NCI-H510A treated with DMSO at 0.1 percent for 48 hours (cell line): Measurements from ENCODE around the gene SLC25A45.

Experiments
- DNase-seq: peaks from one replicate; lab custom pipeline; 2025; lab: John Stamatoyannopoulos, UW

Gene SLC25A45

GRCh38 chr11:65403607-65404121 is 21.2 kb upstream of the SLC25A45 start:
- DNase-seq, result no peak

- no peak for DNase-seq
Measured at GRCh38 chr11:65402790-65403189, 20.3 kb upstream of the SLC25A45 start.

- no peak for DNase-seq
Measured at GRCh38 chr11:65401803-65402248, 19.4 kb upstream of the SLC25A45 start.

- DNase-seq, result no peak
Measured at GRCh38 chr11:65401073-65401802, 18.8 kb upstream of the SLC25A45 start.

DNA sequence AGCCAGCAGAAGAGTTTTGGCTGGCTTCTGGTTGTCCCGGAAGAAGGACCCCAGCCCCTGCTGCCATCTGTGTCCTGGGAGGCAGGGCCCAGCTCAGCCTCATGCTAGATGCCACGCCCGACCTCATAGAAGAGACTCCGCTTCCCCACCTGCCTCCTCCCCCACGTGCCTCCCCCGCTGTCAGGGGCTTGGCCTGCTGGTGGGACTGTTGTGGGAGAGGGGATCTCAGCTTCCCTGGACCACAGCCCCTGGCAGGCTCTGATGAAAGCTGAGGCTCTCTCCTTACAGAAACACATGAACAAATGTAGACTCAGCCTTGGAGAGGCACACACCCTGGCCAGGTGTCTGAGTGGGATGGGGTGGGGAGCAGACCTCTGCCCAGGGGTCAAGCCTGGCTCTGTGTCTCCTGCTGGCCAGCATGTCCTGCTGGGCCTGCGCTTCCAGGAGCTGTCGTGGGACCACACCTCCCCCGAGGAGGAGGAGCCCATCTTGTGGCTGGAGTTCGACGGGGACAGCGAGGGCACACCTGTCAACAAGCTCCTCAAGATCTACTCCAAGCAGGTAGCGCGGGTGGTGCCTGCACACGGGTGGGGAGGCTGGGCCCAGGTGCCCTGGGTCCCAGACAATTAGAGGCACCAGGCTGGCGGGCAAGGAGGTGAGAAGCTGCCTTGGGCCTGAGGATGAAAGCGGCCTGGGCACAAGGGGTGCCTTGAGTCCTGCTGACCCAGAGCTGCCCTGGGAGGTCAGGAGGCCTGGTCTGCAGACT is 18.0 kb upstream of the SLC25A45 start:
- no peak for DNase-seq

GRCh38 chr11:65399845-65400244 is 17.4 kb upstream of the SLC25A45 start:
- DNase-seq, result no peak

DNA sequence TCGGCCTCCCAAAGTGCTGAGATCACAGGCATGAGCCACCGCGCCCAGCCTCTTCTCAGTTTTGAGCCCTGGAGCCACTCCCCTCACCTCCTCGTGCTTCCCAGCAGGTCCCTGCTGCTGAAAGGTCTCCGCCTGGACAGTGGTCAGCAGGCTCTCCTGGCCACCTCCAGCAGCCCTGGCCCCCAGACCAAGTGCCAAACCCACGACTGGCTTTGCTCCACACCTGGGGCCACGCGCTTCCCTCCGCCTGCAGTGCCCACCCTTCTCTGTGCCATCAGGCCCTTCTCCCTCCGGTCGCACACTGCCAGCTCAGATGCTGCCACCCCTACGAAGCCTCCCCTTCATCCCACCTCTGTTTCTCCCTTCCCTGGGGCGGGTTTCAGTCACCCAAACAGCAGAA is 16.8 kb upstream of the SLC25A45 start:
- no peak for DNase-seq

DNA sequence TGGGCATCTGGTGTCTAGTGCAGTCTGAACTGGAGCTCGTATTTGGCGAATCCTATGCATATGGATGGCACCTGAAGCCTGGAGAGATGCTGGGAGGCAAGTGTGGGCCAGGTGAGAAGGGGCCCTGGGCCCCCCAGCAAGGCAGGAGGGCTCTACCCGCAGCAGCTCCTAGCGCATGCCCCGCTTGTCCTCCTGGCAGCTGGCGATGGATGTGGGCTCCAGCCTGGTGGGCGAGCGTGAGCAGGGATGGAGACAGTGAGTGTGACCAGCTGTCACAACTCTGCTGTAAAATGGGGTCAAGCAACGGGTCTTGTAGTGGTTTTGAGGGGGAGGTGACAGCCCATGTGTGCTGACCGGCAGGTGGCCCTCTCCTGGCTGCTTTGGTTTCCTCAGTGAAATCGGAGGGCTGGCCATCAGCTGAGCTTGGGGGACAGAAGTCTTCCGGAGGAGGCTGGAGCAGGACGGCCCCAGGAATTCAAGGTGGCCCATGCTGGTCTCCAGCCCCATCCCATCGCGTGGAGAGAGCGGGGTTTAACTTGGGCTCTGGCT is 16.0 kb upstream of the SLC25A45 start:
- no peak for DNase-seq

DNA sequence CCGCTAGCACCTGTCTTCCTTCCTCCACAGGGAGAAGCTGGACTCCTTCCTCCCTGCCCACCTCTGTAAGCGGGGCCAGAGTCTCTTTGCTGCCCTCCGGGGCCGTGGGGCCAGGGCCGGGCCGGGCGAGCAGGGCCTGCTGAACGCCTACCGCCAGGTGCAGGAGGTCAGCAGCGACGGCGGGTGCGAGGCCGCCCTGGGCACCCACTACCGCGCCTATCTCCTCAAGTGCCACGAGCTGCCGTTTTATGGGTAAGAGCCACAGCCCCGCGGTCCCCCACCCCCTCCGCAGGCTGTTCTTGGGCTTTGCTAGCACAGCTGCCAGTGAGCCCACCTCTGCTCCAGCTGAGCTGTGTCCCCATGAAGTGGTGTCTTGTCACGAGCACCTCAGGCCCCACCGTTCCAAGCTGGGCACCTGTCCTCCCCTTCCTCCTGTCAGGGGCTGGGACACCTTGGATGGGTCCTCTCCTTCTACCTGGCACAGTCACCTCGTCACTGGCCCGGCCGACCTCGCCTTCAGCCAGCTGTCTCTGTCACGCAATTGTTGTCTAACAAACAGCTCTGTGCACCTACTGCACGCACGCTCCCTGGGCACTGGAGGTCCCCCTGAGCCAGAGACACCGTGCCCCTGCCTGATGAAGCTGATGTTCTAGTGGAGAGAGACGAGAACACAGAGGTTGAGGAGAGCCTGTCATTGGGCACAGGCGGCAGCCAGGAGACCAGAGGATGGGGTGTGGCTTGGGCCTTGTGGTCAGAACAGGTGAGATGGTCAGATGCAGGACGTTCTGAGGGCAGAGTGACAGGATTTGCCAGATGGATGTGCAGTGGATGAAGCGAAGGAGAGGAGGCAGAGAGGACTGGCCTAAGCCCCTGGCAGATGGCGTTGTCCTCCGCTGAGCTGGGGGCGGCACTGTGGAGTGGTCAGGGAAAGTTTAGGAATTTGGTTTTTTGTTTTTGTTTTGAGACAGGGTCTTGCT is 14.6 kb upstream of the SLC25A45 start:
- no peak for DNase-seq

- no peak for DNase-seq
Measured at GRCh38 chr11:65395961-65396530, 13.6 kb upstream of the SLC25A45 start.

DNA sequence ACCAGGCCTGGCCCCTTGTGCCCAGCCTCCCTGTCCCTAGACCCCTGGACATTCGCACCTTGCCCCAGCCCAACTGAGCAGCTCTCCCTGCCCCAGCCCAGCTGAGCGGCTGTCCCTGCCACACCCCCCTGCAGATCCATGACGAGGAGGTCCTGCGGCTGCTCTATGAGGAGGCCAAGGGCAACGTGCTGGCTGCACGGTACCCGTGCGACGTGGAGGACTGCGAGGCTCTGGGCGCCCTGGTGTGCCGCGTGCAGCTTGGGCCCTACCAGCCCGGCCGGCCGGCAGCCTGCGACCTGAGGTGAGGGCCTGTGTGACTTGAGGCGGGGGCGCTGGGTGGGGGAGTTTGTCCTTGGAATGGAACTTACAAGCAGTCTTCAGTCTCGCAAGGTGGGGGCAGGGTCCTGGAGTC is 11.7 kb upstream of the SLC25A45 start:
- DNase-seq, result no peak

DNA sequence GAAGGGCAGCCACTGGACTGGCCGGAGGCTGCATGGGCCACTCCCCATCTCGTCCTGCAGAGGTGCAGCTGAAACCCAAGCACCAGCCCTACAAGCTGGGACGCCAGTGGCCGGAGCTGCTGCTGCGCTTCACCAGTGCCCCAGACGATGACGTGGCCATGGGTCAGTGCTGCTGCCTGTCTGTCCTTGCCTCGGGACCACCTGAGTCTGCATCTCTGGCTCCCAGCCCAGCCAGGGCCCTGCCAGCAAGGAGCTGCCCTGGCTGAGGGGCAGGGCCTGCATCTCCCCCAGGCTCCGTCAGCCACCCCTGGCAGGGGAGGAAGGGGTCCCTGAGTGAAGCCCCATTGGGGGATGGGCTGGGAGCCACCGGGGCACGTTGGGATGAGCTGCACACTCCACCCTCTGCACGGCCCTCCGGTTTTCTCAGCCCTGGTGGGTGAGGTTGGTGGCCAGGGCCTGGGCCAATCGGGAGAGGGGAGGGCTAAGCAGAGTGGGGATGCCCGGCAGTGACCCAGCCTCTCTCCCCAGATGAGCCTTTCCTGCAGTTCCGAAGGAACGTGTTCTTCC is 11.2 kb upstream of the SLC25A45 start:
- no peak for DNase-seq

- no peak for DNase-seq
Measured at GRCh38 chr11:65392899-65393298, 10.5 kb upstream of the SLC25A45 start.

DNA sequence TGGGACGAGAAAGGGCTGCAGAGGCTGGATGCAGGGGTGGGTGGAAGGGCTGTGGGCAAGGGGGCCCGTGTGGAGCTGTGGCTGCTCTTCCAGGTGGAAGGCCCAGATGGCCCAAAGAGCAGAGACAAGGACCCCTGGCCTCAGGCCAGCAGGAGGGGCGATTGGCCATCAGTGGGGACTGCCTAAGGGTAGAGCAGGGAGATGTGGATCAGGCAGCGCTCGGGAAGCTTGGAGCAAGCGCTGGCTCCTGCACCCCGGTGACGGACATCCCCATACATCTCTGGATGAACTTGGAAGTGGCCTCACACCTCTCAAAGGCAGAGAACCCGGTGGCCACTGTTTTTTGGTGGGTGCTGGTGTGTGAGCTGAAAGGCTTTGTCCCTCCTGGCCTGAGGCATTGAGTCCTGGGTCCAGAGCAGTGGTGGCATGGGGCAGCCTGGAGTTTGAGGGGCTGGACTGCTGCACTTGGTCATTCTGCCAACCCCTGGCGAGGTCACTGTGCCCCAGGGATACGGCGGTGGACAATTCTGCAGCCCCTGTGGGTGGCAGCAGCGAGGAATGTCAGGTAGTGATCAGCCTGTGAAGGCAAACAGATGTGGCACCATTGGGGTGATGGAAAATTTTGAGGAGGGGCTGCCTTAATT is 9.9 kb upstream of the SLC25A45 start:
- no peak for DNase-seq

DNA sequence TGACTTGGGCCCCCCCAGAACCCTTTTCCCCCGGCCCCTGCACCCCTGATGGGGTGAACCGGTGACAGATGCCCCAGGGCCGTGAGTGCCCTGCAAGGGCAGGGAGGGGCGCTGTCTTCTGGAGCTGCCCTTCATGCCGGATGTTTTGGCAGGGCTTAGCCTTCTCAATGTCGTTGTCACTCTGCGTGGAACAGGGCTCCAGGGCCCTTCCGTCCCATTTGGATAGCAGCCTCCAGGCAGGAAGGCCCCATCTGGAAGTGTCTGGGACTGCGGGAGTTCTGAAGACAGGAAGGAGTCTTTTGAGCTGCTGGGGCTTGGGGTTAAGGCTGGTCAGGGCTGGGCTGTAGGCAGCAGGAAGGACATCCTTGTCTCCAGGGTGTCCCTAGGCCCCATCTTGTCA is 8.6 kb upstream of the SLC25A45 start:
- DNase-seq, result no peak

- DNase-seq, result no peak
Measured at GRCh38 chr11:65390099-65390941, 7.9 kb upstream of the SLC25A45 start.

GRCh38 chr11:65389294-65389980 is 7.0 kb upstream of the SLC25A45 start:
- DNase-seq, result no peak

GRCh38 chr11:65388731-65389130 is 6.3 kb upstream of the SLC25A45 start:
- DNase-seq, result no peak
